ENCODE results near the gene FHL2. TPM values are rescaled to one million over a fixed set of nuclear protein-coding genes. Genes with fewer than 3 reads are reported as not detected.
A peak's percentile ranks its signal among the peaks of the same experiment; 100 is the strongest.

Gene FHL2
- total and polyA plus RNA-seq, 2 donors (not counting 3 experiments of a cell fraction or from before 2014, with no cell fraction given), result 197 to 491 TPM

DNA sequence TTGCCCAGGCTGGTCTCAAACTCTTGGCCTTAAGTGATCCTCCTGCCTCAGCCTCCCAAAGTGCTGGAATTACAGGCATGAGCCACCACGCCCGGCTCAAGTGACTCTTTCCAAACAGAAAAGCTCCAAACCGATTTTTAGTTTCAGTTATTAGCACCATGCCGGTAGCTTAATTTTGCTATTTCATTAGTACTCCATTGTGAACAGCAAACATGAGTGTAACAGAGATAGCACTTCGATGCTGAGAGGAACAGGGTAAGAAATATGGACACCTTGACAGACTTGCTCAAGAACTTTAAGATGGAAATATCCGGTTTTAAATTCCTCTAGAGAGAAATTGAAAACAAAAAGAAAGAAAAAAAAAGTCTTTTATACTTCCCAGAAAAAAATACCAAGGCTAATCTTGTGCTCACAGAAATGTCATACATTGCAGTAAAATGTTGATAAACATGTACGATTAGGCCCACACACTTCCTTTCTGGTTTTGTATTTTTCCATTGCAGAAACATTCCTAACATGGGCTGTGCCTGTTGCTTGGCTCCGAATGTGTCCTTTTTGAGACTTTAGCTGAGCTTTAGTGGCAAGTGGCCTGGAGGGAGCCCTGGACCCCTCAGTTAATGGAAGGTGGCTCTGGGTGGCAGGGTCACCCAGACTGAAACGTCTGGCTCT is 18.3 kb downstream of the FHL2 start:
- H3K79me2 ChIP-seq (ENCODE audit: control insufficient read depth, insufficient read depth, low read length), result peaks cover 93% of the 10 kb centered on the region
- no peaks in the 10 kb centered on the region for H3K27me3 ChIP-seq (ENCODE audit: control insufficient read depth in 2 of 2, insufficient read depth in 2 of 2, low read length in 2 of 2)
- POLR2A ChIA-PET, result interaction anchor here (1.2 to 2.1 kb wide), 2 partner anchors 9 to 12 kb away, joined by 4 to 9 read pairs; no protein-coding TSS in a partner anchor
- intact Hi-C loops (cut with micrococcal nuclease) (loop anchor here (1.0 kb wide), 1 partner anchor 9 kb away; no protein-coding TSS in a partner anchor), dilution Hi-C loops (cut with MboI; ENCODE audit: extremely low pct_ligation_motif_present, low sequenced_read_pairs) (no loop called here)
- TF ChIP-seq JUN (IDR thresholded peaks at IDR 0.05; ENCODE audit: borderline replicate concordance, insufficient read depth, insufficient read length, low read depth) (peak; percentile 29), POLR2AphosphoS5 (IDR thresholded peaks at IDR 0.05; ENCODE audit: insufficient read depth, low read depth, low read length) (no peak), MYC (IDR thresholded peaks at IDR 0.05; ENCODE audit: low read depth, low read length) (no peak), POLR2A (IDR thresholded peaks at IDR 0.05; ENCODE audit: low read depth, low read length) (peak; percentile 58)
- TF ChIP-seq, protein P1, sequence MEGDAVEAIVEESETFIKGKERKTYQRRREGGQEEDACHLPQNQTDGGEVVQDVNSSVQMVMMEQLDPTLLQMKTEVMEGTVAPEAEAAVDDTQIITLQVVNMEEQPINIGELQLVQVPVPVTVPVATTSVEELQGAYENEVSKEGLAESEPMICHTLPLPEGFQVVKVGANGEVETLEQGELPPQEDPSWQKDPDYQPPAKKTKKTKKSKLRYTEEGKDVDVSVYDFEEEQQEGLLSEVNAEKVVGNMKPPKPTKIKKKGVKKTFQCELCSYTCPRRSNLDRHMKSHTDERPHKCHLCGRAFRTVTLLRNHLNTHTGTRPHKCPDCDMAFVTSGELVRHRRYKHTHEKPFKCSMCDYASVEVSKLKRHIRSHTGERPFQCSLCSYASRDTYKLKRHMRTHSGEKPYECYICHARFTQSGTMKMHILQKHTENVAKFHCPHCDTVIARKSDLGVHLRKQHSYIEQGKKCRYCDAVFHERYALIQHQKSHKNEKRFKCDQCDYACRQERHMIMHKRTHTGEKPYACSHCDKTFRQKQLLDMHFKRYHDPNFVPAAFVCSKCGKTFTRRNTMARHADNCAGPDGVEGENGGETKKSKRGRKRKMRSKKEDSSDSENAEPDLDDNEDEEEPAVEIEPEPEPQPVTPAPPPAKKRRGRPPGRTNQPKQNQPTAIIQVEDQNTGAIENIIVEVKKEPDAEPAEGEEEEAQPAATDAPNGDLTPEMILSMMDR (IDR thresholded peaks at IDR 0.05; ENCODE audit: extremely low read depth in 1 of 2, insufficient read depth in 1 of 2, low read depth in 1 of 2, low read length in 2 of 2), result no peak
- CTCF ChIA-PET, result interaction anchor here (1.0 to 1.7 kb wide), 5 partner anchors 9 to 140 kb away, joined by 3 to 7 read pairs (median 3); partner anchors contain the start of gene FHL2
- BruUV-seq (replicated peaks), result no TSS peak
- H3K4me3 ChIP-seq (replicated peaks in 1 of 3; ENCODE audit: insufficient read depth in 1 of 3, low read depth in 1 of 3, low read length in 3 of 3), result no peak overlapping the region
- DNase-seq (ENCODE audit: low read depth, low spot score) (peak; percentile 90), FAIRE-seq (no peak)
- H3K36me3 ChIP-seq (ENCODE audit: control insufficient read depth in 2 of 2, extremely low read depth in 1 of 2, insufficient read depth in 2 of 2, low read length in 2 of 2), result peaks cover 40 to 52% of the 10 kb centered on the region in 2 experiments
- no peaks in the 10 kb centered on the region for H4K20me1 ChIP-seq (replicated peaks; ENCODE audit: control insufficient read depth, extremely low read depth, insufficient read depth, low read length)
- H2AFZ ChIP-seq (ENCODE audit: low read depth, low read length), result no peak overlapping the region
- peak overlapping the region; percentile 84 for H3K27ac ChIP-seq (ENCODE audit: insufficient read depth, low read depth, low read length)
- no peaks in the 10 kb centered on the region for H3K9me1 ChIP-seq (replicated peaks; ENCODE audit: control insufficient read depth, extremely low read depth, insufficient read depth, low read length)
- peak overlapping the region; percentile 64 for H3K9ac ChIP-seq (replicated peaks; ENCODE audit: extremely low read depth, insufficient read depth, low read length)
- peak overlapping the region; percentile 20 for H3K4me2 ChIP-seq (ENCODE audit: insufficient read depth, low read length)
- H3K9me3 ChIP-seq (replicated peaks; ENCODE audit: control insufficient read depth, insufficient read depth, low read length), result no peaks in the 10 kb centered on the region
- peaks cover 67% of the 10 kb centered on the region for H3K4me1 ChIP-seq (ENCODE audit: control insufficient read depth, extremely low read depth, insufficient read depth, low read length)

Data from endothelial cell of umbilical vein (primary cell).